RWPE1 (cell line): ENCODE measurements around the gene AIRE.
"Not testable (repeated sequence)": the region's sequence is repeated elsewhere in the genome, so short reads cannot be mapped to it uniquely, and the experiment has no call there.

ENCODE experiments used
- CTCF ChIA-PET: fragments of 350-600 bp; sonication (Branson Sonifier 250); formaldehyde crosslinking; extraction: SDS; loops from one replicate; lab custom pipeline; 2021; lab: Yijun Ruan, JAX
- POLR2A ChIA-PET: fragments of 400-600 bp; formaldehyde crosslinking; extraction: SDS; loops from one replicate; lab custom pipeline; 2020; ENCODE audit warnings: antibody characterized with exemption; ENCODE audit not compliant: low non-redundant PET; lab: Yijun Ruan, JAX
- DNase-seq: peaks from one replicate; pipeline ENCODE4 v3.0.0; 2012; ENCODE audit warnings: low spot score
- H3K27ac ChIP-seq: fragments of 450-650 bp; 2 replicates; pipeline ENCODE4 v1.5.1; 2017
- CTCF ChIP-seq: fragments of 450-650 bp; conservative IDR thresholded peaks from 2 replicates; pipeline ENCODE4 v1.5.1; 2017; ENCODE audit warnings: low read depth, mild to moderate bottlenecking

Gene AIRE

GRCh38 chr21:44282370-44282769 is 3.3 kb upstream of the AIRE start:
- no peak for DNase-seq
- H3K27ac ChIP-seq = no peak overlapping the region
- ChIA-PET CTCF (no interaction called here), POLR2A (no interaction called here)
- TF ChIP-seq CTCF = no peak

GRCh38 chr21:44283211-44283785 is 2.4 kb upstream of the AIRE start:
- H3K27ac ChIP-seq, POLR2A ChIA-PET, DNase-seq, CTCF ChIA-PET: not testable (repeated sequence)

GRCh38 chr21:44283948-44284347 is 1.7 kb upstream of the AIRE start:
- no peak for DNase-seq
- no peak for TF ChIP-seq CTCF
- H3K27ac ChIP-seq = no peak overlapping the region
- ChIA-PET CTCF (no interaction called here), POLR2A (no interaction called here)

- no peak overlapping the region for H3K27ac ChIP-seq
- ChIA-PET CTCF (no interaction called here), POLR2A (no interaction called here)
- TF ChIP-seq CTCF = no peak
- no peak for DNase-seq
Observed at GRCh38 chr21:44286086-44286715, 525 bp downstream of the AIRE start.

- POLR2A ChIA-PET = no interaction called here
- no peak for DNase-seq
- no peak for TF ChIP-seq CTCF
- no peak overlapping the region for H3K27ac ChIP-seq
- CTCF ChIA-PET = no interaction called here
Observed at GRCh38 chr21:44286716-44287632, 1.3 kb downstream of the AIRE start.

GRCh38 chr21:44288251-44289110 is 2.8 kb downstream of the AIRE start:
- CTCF ChIA-PET = interaction anchor here (0.6 kb wide), 1 partner anchor 8 kb away, joined by 3 read pairs; no protein-coding TSS in a partner anchor
- DNase-seq = no peak
- no peak overlapping the region for H3K27ac ChIP-seq
- TF ChIP-seq CTCF = no peak
- POLR2A ChIA-PET = interaction anchor here (0.6 kb wide), 1 partner anchor 25 kb away, joined by 3 read pairs; no protein-coding TSS in a partner anchor
